GM18858 (cell line): ENCODE data around the gene PEPD.

Source experiments
- ATAC-seq: cut with Tn5 transposase; IDR thresholded peaks from one replicate; pipeline ENCODE4 v1.9.1; 2021; ENCODE audit not compliant: unreplicated experiment

PEPD gene

GRCh38 chr19:33398361-33399060, 123.1 kb downstream of the PEPD start:
- no peak for ATAC-seq

- no peak for ATAC-seq
Measured at GRCh38 chr19:33397536-33398360, 123.8 kb downstream of the PEPD start.

GRCh38 chr19:33396701-33397535, 124.7 kb downstream of the PEPD start:
- ATAC-seq, result no peak

- no peak for ATAC-seq
Measured at GRCh38 chr19:33395561-33396550, 125.7 kb downstream of the PEPD start.

- no peak for ATAC-seq
Measured at GRCh38 chr19:33394723-33395560, 126.6 kb downstream of the PEPD start.

GRCh38 chr19:33394006-33394722, 127.4 kb downstream of the PEPD start:
- no peak for ATAC-seq

- no peak for ATAC-seq
Measured at GRCh38 chr19:33393286-33394005, 128.1 kb downstream of the PEPD start.

- ATAC-seq, result no peak
Measured at GRCh38 chr19:33392341-33393285, 129.0 kb downstream of the PEPD start.

GRCh38 chr19:33391631-33392249, 129.9 kb downstream of the PEPD start:
- no peak for ATAC-seq

- ATAC-seq, result no peak
Measured at GRCh38 chr19:33390908-33391630, 130.5 kb downstream of the PEPD start.

- no peak for ATAC-seq
Measured at GRCh38 chr19:33390101-33390907, 131.3 kb downstream of the PEPD start.

GRCh38 chr19:33389421-33390100, 132.0 kb downstream of the PEPD start:
- ATAC-seq, result no peak

GRCh38 chr19:33388725-33389420, 132.7 kb downstream of the PEPD start:
- ATAC-seq, result no peak

GRCh38 chr19:33388231-33388724, 133.3 kb downstream of the PEPD start:
- no peak for ATAC-seq
